Stimulated activated CD4-positive, alpha-beta T cell treated with anti-CD3 and anti-CD28 coated beads, Interleukin-15, amount 100 ng/mL, for 1 hour (primary cell): ENCODE results near the gene POT1.

Source experiments
- DNase-seq, 2 donors: peaks; one replicate each; pipeline ENCODE4 v3.0.0-alpha.2; 2020; ENCODE audit warnings: low read depth in 1 of 2, low spot score in 1 of 2

POT1 gene

DNA sequence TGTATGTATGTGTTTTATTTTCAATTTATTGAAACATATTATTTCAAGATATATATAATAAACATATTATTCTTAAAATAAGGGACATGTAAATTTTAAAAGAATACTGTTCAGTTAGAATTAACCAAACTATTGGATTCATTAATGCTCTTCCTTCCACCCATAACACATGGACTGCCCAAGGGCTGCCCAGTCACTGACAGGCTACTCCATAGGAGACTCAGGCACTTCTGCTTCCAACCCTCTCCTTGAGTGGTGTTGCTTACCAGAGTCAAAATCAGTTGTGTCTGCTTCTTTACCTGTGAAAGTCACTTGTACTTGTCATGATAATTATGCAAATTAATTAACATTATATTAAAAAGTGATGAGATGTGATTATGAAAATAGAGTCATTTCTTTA, 154.2 kb downstream of the POT1 start:
- DNase-seq: no peak

DNA sequence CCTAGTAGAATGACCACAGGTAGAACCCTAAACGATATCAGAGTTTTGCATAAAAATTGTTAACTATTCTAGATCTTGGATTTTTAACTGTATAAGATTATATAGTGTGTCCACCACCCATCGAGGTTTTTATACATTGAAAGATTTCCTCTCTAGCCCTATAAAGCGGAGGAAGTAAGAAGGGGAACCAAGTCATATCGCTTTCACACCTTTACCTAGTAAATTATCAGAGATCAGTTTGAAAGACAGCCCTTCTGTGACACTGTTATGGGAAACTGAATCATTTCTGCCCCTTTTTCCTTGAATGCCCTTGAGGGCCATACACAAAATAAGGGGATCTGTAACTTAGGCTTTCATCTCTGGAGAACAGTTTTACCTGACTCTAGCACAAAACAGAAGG, 155.7 kb downstream of the POT1 start:
- no peak for DNase-seq

DNA sequence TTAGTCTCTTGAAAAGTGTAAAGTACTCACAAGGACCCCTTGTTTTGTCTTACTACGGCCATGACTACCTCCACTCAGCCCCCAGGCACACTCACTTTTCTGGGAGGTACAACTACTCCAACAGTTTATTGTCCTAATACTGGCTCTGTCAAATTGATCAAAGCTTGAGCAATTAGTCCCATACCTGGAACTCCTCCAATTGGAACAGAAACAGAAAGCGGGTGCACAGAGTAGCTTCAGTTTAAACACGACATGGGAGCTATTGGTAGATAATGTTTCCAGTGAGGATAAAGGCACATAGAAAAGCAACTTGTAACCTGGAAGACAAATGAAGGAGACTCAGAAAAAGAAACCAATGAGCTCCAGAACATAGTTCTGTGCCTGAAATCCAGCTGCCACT, 156.3 kb downstream of the POT1 start:
- DNase-seq: no peak
